WTC11 (cell line): ENCODE measurements around the gene CST1. TPM values are rescaled to one million over a fixed set of nuclear protein-coding genes. Genes with fewer than 3 reads are reported as not detected.

Experiments
- ATAC-seq: fragments of 200-7000 bp; cut with Tn5 transposase; 2 replicates; pipeline ENCODE4 v1.10.0; 2021; ENCODE audit warnings: mild to moderate bottlenecking, moderate library complexity
- CTCF ChIA-PET: fragments of 300-600 bp; sonication (Branson Sonifier 250); formaldehyde crosslinking; loops from one replicate; lab custom pipeline; 2021; ENCODE audit warnings: antibody characterized with exemption; lab: Charles Lee
- POLR2A ChIA-PET: fragments of 350-600 bp; sonication (Branson Sonifier 250); formaldehyde crosslinking; loops from one replicate; lab custom pipeline; 2021; ENCODE audit warnings: antibody characterized with exemption; lab: Charles Lee
- DNase-seq: peaks from one replicate; pipeline ENCODE4 v3.0.0; 2021; ENCODE audit warnings: low spot score
- H3K27ac Mint-ChIP-seq: 2 replicates; pipeline ENCODE4 v1.8.0; 2021; ENCODE audit warnings: mixed read lengths
- H3K27me3 Mint-ChIP-seq: 2 replicates; pipeline ENCODE4 v1.8.0; 2021; ENCODE audit warnings: low read depth, mild to moderate bottlenecking, moderate library complexity, mixed read lengths
- H3K36me3 Mint-ChIP-seq: 2 replicates; pipeline ENCODE4 v1.8.0; 2021; ENCODE audit warnings: mixed read lengths
- H3K4me1 Mint-ChIP-seq: 2 replicates; pipeline ENCODE4 v1.8.0; 2022; ENCODE audit warnings: mixed read lengths
- H3K4me3 Mint-ChIP-seq: 2 replicates; pipeline ENCODE4 v1.8.0; 2021; ENCODE audit warnings: mild to moderate bottlenecking, moderate library complexity, mixed read lengths
- H3K9me3 Mint-ChIP-seq: 2 replicates; pipeline ENCODE4 v1.8.0; 2021; ENCODE audit warnings: mixed read lengths
- ARID4B ChIP-seq: sonication (generic); formaldehyde crosslinking; IDR thresholded peaks from 2 replicates; pipeline ENCODE4 v1.8.0; 2023; ENCODE audit warnings: missing genetic modification reagents, mild to moderate bottlenecking, borderline replicate concordance
- ATF1 ChIP-seq: sonication (generic); formaldehyde crosslinking; IDR thresholded peaks from 2 replicates; pipeline ENCODE4 v1.8.1; 2023; ENCODE audit warnings: mild to moderate bottlenecking, moderate library complexity, missing genetic modification reagents
- ATF6 ChIP-seq: sonication (generic); formaldehyde crosslinking; IDR thresholded peaks from 2 replicates; pipeline ENCODE4 v1.8.1; 2023; ENCODE audit warnings: mild to moderate bottlenecking, missing genetic modification reagents
- FOXJ3 ChIP-seq: sonication (generic); formaldehyde crosslinking; IDR thresholded peaks from 2 replicates; pipeline ENCODE4 v1.9.0; 2021; ENCODE audit warnings: missing genetic modification reagents, mild to moderate bottlenecking, borderline replicate concordance
- JUN ChIP-seq: sonication (generic); formaldehyde crosslinking; IDR thresholded peaks from 2 replicates; pipeline ENCODE4 v1.8.0; 2023; ENCODE audit warnings: mild to moderate bottlenecking, missing genetic modification reagents
- MYBL2 ChIP-seq: sonication (generic); formaldehyde crosslinking; IDR thresholded peaks from 2 replicates; pipeline ENCODE4 v1.8.1; 2023; ENCODE audit warnings: mild to moderate bottlenecking, moderate library complexity, missing genetic modification reagents
- NR1H2 ChIP-seq: sonication (generic); formaldehyde crosslinking; IDR thresholded peaks from 2 replicates; pipeline ENCODE4 v1.9.0; 2021; ENCODE audit warnings: mild to moderate bottlenecking, moderate library complexity, missing genetic modification reagents
- PRDM15 ChIP-seq: sonication (generic); formaldehyde crosslinking; IDR thresholded peaks from 2 replicates; pipeline ENCODE4 v1.8.0; 2022; ENCODE audit warnings: missing genetic modification reagents
- PRRX2 ChIP-seq: fragments of 250-450 bp; sonication (Bioruptor Pico); IDR thresholded peaks from 2 replicates; pipeline ENCODE4 v1.8.0; 2021; ENCODE audit warnings: mild to moderate bottlenecking
- SOX15 ChIP-seq: fragments of 250-450 bp; sonication (Bioruptor Pico); IDR thresholded peaks from 2 replicates; pipeline ENCODE4 v1.9.0; 2021; ENCODE audit warnings: mild to moderate bottlenecking
- ZBTB21 ChIP-seq: sonication (generic); formaldehyde crosslinking; IDR thresholded peaks from 2 replicates; pipeline ENCODE4 v1.8.1; 2023; ENCODE audit warnings: mild to moderate bottlenecking, missing genetic modification reagents, borderline replicate concordance
- ZNF138 ChIP-seq: sonication (generic); formaldehyde crosslinking; conservative IDR thresholded peaks from 2 replicates; pipeline ENCODE4 v1.8.1; 2022; ENCODE audit warnings: mild to moderate bottlenecking, moderate library complexity, missing genetic modification reagents
- ZNF232 ChIP-seq: sonication (generic); formaldehyde crosslinking; IDR thresholded peaks from 2 replicates; pipeline ENCODE4 v1.8.0; 2022; ENCODE audit warnings: mild to moderate bottlenecking, missing genetic modification reagents
- total RNA-seq: library from RNA; stranded (reverse); gene quantifications from 3 replicates; pipeline ENCODE4 v1.2.3, GENCODE V29; 2021
- TF ChIP-seq, protein P1 (sequence below): fragments of 250-450 bp; sonication (Bioruptor Pico); IDR thresholded peaks from 2 replicates; pipeline ENCODE4 v1.9.0; 2021; ENCODE audit warnings: mild to moderate bottlenecking
- TF ChIP-seq, protein P2 (sequence below): sonication (generic); formaldehyde crosslinking; IDR thresholded peaks from 2 replicates; pipeline ENCODE4 v1.8.1; 2023; ENCODE audit warnings: mild to moderate bottlenecking, missing genetic modification reagents, moderate library complexity
- TF ChIP-seq, protein P3 (sequence below): sonication (generic); formaldehyde crosslinking; conservative IDR thresholded peaks from 2 replicates; pipeline ENCODE4 v1.8.1; 2023; ENCODE audit warnings: mild to moderate bottlenecking, low read depth, missing genetic modification reagents, moderate library complexity
- TF ChIP-seq, protein P4 (sequence below): sonication (generic); formaldehyde crosslinking; IDR thresholded peaks from 2 replicates; pipeline ENCODE4 v1.8.1; 2023; ENCODE audit warnings: mild to moderate bottlenecking, missing genetic modification reagents
- TF ChIP-seq, protein P5 (sequence below): sonication (generic); formaldehyde crosslinking; IDR thresholded peaks from 2 replicates; pipeline ENCODE4 v1.8.1; 2022; ENCODE audit warnings: low read depth, mild to moderate bottlenecking, moderate library complexity, missing genetic modification reagents, borderline replicate concordance

Gene CST1
- total RNA-seq, 1 experiment from 2014 or later = 4.5 TPM

DNA sequence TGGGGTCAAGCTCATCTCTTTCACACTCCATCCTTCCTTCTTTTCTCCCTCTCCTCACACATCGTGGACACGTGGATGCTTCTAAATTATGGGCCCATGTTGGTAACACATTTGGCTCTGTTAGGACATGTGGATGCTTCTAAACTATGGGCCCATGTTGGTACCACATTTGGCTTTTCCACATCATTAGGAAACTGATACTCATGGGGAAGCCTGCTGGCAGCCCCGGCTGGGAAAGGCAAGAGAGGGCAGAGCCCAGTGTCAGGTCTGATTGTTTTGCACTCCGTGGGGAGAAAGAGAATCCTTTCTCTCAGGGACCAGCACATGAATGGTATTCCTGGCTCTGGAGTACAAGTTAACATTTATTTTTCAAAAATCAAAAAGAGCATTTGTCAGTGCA is 4.0 kb upstream of the CST1 start (continued):
- TF ChIP-seq ATF6 (no peak), ARID4B (CRISPR knock-in tag) (no peak), PRDM15 (CRISPR knock-in tag) (no peak), SOX15 (CRISPR knock-in tag) (no peak)
- TF ChIP-seq, protein P1, sequence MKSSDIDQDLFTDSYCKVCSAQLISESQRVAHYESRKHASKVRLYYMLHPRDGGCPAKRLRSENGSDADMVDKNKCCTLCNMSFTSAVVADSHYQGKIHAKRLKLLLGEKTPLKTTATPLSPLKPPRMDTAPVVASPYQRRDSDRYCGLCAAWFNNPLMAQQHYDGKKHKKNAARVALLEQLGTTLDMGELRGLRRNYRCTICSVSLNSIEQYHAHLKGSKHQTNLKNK (CRISPR knock-in tag) = no peak

DNA sequence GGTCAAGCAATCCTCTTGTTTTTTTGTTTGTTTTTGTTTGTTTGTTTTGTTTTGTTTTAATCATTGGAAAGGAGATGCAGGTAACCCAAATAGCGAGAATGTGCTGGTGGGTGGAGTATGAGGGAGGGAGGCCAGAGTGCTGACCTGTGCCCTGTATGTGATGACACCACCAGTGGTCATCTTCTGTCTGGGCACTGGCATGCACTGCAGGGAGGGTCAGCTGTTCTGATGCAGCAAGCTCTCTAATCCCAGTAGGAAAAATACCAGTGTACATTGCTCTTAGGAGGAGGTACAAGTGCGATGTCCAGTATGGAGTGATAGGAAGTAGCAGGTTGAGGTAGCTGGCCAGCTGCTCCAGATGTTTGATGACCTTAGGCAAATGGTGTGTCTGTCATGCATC is 2.9 kb upstream of the CST1 start:
- DNase-seq = no peak
- ATAC-seq = no peak
- peaks cover 60% of the 10 kb centered on the region for H3K4me1 Mint-ChIP-seq
- TF ChIP-seq, protein P2, sequence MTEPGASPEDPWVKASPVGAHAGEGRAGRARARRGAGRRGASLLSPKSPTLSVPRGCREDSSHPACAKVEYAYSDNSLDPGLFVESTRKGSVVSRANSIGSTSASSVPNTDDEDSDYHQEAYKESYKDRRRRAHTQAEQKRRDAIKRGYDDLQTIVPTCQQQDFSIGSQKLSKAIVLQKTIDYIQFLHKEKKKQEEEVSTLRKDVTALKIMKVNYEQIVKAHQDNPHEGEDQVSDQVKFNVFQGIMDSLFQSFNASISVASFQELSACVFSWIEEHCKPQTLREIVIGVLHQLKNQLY = no peak
- TF ChIP-seq MYBL2 (CRISPR knock-in tag) = no peak
- no peak for TF ChIP-seq ATF1 (CRISPR knock-in tag)
- TF ChIP-seq ZBTB21 = no peak
- TF ChIP-seq FOXJ3 = no peak
- TF ChIP-seq PRRX2 (CRISPR knock-in tag) = no peak
- TF ChIP-seq NR1H2 (CRISPR knock-in tag) = no peak
- TF ChIP-seq ZNF232 (CRISPR knock-in tag) = no peak
- H3K4me3 Mint-ChIP-seq = no peak overlapping the region
- no peak overlapping the region for H3K27ac Mint-ChIP-seq
- no peaks in the 10 kb centered on the region for H3K9me3 Mint-ChIP-seq
- ChIA-PET CTCF (interaction anchor here (1.1 kb wide), 1 partner anchor 12 kb away, joined by 3 read pairs; no protein-coding TSS in a partner anchor), POLR2A (no interaction called here)
- H3K36me3 Mint-ChIP-seq = no peaks in the 10 kb centered on the region
- H3K27me3 Mint-ChIP-seq = peaks cover 98% of the 10 kb centered on the region

GRCh38 chr20:23753194-23753548 is 2.4 kb upstream of the CST1 start:
- DNase-seq = no peak
- Mint-ChIP-seq H3K27me3 (peaks cover 98% of the 10 kb centered on the region), H3K9me3 (no peaks in the 10 kb centered on the region), H3K27ac (no peak overlapping the region), H3K36me3 (no peaks in the 10 kb centered on the region), H3K4me1 (peaks cover 56% of the 10 kb centered on the region), H3K4me3 (no peak overlapping the region)
- ChIA-PET CTCF (no interaction called here), POLR2A (no interaction called here)
- ATAC-seq = no peak
- TF ChIP-seq, protein P3, sequence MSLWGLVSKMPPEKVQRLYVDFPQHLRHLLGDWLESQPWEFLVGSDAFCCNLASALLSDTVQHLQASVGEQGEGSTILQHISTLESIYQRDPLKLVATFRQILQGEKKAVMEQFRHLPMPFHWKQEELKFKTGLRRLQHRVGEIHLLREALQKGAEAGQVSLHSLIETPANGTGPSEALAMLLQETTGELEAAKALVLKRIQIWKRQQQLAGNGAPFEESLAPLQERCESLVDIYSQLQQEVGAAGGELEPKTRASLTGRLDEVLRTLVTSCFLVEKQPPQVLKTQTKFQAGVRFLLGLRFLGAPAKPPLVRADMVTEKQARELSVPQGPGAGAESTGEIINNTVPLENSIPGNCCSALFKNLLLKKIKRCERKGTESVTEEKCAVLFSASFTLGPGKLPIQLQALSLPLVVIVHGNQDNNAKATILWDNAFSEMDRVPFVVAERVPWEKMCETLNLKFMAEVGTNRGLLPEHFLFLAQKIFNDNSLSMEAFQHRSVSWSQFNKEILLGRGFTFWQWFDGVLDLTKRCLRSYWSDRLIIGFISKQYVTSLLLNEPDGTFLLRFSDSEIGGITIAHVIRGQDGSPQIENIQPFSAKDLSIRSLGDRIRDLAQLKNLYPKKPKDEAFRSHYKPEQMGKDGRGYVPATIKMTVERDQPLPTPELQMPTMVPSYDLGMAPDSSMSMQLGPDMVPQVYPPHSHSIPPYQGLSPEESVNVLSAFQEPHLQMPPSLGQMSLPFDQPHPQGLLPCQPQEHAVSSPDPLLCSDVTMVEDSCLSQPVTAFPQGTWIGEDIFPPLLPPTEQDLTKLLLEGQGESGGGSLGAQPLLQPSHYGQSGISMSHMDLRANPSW (CRISPR knock-in tag) = no peak
- TF ChIP-seq JUN (CRISPR knock-in tag) (no peak), ATF1 (CRISPR knock-in tag) (no peak), ZNF138 (CRISPR knock-in tag) (no peak)
- TF ChIP-seq, protein P4, sequence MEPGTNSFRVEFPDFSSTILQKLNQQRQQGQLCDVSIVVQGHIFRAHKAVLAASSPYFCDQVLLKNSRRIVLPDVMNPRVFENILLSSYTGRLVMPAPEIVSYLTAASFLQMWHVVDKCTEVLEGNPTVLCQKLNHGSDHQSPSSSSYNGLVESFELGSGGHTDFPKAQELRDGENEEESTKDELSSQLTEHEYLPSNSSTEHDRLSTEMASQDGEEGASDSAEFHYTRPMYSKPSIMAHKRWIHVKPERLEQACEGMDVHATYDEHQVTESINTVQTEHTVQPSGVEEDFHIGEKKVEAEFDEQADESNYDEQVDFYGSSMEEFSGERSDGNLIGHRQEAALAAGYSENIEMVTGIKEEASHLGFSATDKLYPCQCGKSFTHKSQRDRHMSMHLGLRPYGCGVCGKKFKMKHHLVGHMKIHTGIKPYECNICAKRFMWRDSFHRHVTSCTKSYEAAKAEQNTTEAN (CRISPR knock-in tag) = no peak
- TF ChIP-seq, protein P5, sequence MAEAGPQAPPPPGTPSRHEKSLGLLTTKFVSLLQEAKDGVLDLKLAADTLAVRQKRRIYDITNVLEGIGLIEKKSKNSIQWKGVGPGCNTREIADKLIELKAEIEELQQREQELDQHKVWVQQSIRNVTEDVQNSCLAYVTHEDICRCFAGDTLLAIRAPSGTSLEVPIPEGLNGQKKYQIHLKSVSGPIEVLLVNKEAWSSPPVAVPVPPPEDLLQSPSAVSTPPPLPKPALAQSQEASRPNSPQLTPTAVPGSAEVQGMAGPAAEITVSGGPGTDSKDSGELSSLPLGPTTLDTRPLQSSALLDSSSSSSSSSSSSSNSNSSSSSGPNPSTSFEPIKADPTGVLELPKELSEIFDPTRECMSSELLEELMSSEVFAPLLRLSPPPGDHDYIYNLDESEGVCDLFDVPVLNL (CRISPR knock-in tag) = no peak
